Transverse colon (tissue), 4 donors: ENCODE results near the gene PRRX2. TPM values are rescaled to one million over a fixed set of nuclear protein-coding genes. Genes with fewer than 3 reads are reported as not detected.

ENCODE experiments used
- DNase-seq: peaks from one replicate; pipeline ENCODE4 v3.0.0-alpha.2; 2019
- H3K27ac ChIP-seq, 4 donors: fragments of 200-600 bp; sonication (generic); 2 replicates each; pipeline ENCODE4 v1.5.1; 2016 to 2018; ENCODE audit warnings: inconsistent platforms in 4 of 4
- H3K27me3 ChIP-seq: fragments of 200-600 bp; sonication (generic); 2 replicates; pipeline ENCODE4 v1.5.1; 2017; ENCODE audit warnings: inconsistent platforms
- H3K36me3 ChIP-seq, 4 donors: fragments of 200-600 bp; sonication (generic); 2 replicates each; pipeline ENCODE4 v1.5.1; 2017 to 2019; ENCODE audit warnings: inconsistent platforms in 4 of 4
- H3K4me1 ChIP-seq, 4 donors: fragments of 200-600 bp; sonication (generic); 2 replicates each; pipeline ENCODE4 v1.5.1; 2017 to 2020; ENCODE audit warnings: inconsistent platforms in 4 of 4
- H3K4me3 ChIP-seq, 4 donors: fragments of 200-600 bp; sonication (generic); 1 replicate in 1 of 4; 2 replicates in 3 of 4; pipeline versions ENCODE4 v1.5.1 to v1.6.1; 2017 to 2019; ENCODE audit warnings: inconsistent platforms in 4 of 4
- H3K9me3 ChIP-seq, 2 donors: fragments of 200-600 bp; sonication (generic); 2 replicates each; pipeline ENCODE4 v1.5.1; 2017 to 2019; ENCODE audit warnings: inconsistent platforms in 2 of 2
- EP300 ChIP-seq: sonication (generic); formaldehyde crosslinking; IDR thresholded peaks from one replicate; pipeline ENCODE4 v1.6.1; 2017; ENCODE audit warnings: antibody characterized with exemption, low read depth
- POLR2A ChIP-seq: fragments of 450-650 bp; IDR thresholded peaks from one replicate; pipeline ENCODE4 v1.6.1; 2016; ENCODE audit warnings: antibody characterized with exemption, mild to moderate bottlenecking, moderate library complexity
- POLR2AphosphoS5 ChIP-seq, 3 donors: sonication (generic); formaldehyde crosslinking; IDR thresholded peaks; one replicate each; pipeline ENCODE4 v1.6.1; 2016; ENCODE audit warnings: antibody characterized with exemption in 3 of 3
- WGBS, 2 donors: methylation state at CpG; one replicate each; pipeline ENCODE4 v1.1.5; 2018; ENCODE audit warnings: low coverage in 1 of 2; 5-methylcytosine and 5-hydroxymethylcytosine counted together
- in situ Hi-C, 4 donors: fragments of 200-750 bp; cut with MboI; loops; one replicate each; pipeline versions ENCODE4 v1.15.0 to v1.15.1; 2017; ENCODE audit warnings: low sequenced_read_pairs in 3 of 4, low pct_ligation_motif_present in 1 of 4, low pct_unique_long_range_greater_than_20kb in 1 of 4
- intact Hi-C: fragments of 100-400 bp; cut with DNase I; formaldehyde crosslinking; loops from one replicate; pipeline ENCODE4 v1.15.1; 2023; ENCODE audit warnings: low total_unique reads
- total RNA-seq, 4 donors: library from RNA; depleted of rRNA; stranded (reverse); fragments of >200 nt; gene quantifications; one replicate each; pipeline ENCODE4 v1.1.0, GENCODE V29; 2016
- TF ChIP-seq, protein P1 (sequence below), 5 experiments: fragments of 200-600 bp in 3 of 5; fragments of 450-650 bp in 2 of 5; sonication (generic) in 3 of 5; IDR thresholded peaks; 1 replicate in 2 of 5; 2 replicates in 3 of 5; pipeline ENCODE4 v1.5.1; 2016 to 2017; ENCODE audit warnings: antibody characterized with exemption in 5 of 5, inconsistent platforms in 3 of 5, mild to moderate bottlenecking in 2 of 5, moderate library complexity in 1 of 5

The PRRX2 gene
- total RNA-seq, 4 donors from 2014 or later, result 0.41 TPM; not detected in 3

DNA sequence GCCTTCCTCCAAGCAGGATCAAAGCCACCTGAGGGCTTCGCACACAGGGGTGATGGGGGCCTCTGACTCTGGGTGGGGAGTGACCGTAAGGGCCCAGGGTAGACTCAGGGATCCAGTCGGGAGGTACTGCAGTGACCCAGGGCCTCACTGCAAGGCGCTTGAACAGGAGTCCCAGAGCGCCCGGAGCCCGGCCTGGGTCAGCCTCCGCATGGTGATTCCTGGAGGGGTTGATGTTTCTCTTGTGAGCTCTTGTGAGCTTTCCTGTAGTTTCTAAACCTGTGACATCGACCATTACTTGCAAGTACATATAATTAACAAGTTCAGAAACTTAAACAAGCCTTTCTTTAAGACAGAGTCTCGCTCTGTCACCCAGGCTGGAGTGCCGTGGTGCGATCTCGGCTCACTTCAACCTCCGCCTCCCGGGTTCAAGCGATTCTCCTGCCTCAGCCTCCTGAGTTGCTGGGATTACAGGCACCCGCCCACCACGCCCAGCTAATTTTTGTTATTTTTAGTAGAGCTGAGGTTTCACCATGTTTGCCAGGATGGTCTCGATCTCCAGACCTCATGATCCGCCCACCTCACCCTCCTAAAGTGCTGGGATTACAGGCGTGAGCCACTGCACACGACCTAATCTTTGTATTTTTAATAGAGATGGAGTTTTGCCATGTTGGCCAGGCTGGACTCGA, 67.6 kb downstream of the PRRX2 start:
- Histone ChIP-seq H3K4me1 (peaks cover 0 to 8% (median 4%) of the 10 kb centered on the region in 4 donors), H3K27ac (no peak overlapping the region), H3K4me3 (no peak overlapping the region), H3K36me3 (no peaks in the 10 kb centered on the region), H3K27me3 (peaks cover 22% of the 10 kb centered on the region), H3K9me3 (no peaks in the 10 kb centered on the region)
- DNase-seq, result no peak
- WGBS, 2 donors, result 77 to 82% methylated on average over 12 to 22 of the region's 23 CpGs
- in situ Hi-C loops (loop anchor here in 2 of 4 donors (5.0 to 10.0 kb wide), 2 partner anchors 49 to 52 kb away; no protein-coding TSS in a partner anchor), intact Hi-C loops (no loop called here)
- TF ChIP-seq POLR2A, result no peak
- TF ChIP-seq, protein P1, sequence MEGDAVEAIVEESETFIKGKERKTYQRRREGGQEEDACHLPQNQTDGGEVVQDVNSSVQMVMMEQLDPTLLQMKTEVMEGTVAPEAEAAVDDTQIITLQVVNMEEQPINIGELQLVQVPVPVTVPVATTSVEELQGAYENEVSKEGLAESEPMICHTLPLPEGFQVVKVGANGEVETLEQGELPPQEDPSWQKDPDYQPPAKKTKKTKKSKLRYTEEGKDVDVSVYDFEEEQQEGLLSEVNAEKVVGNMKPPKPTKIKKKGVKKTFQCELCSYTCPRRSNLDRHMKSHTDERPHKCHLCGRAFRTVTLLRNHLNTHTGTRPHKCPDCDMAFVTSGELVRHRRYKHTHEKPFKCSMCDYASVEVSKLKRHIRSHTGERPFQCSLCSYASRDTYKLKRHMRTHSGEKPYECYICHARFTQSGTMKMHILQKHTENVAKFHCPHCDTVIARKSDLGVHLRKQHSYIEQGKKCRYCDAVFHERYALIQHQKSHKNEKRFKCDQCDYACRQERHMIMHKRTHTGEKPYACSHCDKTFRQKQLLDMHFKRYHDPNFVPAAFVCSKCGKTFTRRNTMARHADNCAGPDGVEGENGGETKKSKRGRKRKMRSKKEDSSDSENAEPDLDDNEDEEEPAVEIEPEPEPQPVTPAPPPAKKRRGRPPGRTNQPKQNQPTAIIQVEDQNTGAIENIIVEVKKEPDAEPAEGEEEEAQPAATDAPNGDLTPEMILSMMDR (IDR thresholded peaks at IDR 0.05), result no peak

DNA sequence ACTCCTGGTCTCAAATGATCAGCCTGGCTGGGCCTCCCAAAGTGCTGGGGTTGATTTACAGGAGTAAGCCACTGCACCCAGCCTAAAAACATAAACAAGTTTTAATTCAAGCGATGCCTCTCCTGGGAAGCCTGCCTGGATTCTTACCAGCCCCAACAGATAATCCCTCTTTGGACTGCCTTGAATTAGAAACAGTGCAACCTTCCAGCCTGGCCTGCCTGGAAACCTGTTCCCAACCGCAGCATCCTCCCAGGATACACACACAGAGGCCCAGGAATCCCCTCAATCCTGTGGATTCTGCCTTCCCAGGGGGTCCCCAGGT, 68.1 kb downstream of the PRRX2 start:
- 83% methylated on average over 2 of the region's 2 CpGs; no CpG with 5 or more reads in 1 of the 2 donors for WGBS, 2 donors
- Histone ChIP-seq H3K4me1 (peaks cover 0 to 9% (median 6%) of the 10 kb centered on the region in 4 donors), H3K36me3 (no peaks in the 10 kb centered on the region), H3K9me3 (no peaks in the 10 kb centered on the region), H3K27ac (no peak overlapping the region), H3K4me3 (no peak overlapping the region), H3K27me3 (peaks cover 21% of the 10 kb centered on the region)
- intact Hi-C loops (no loop called here), in situ Hi-C loops (loop anchor here in 2 of 4 donors (5.0 to 10.0 kb wide), 2 partner anchors 49 to 51 kb away; no protein-coding TSS in a partner anchor)
- DNase-seq, result no peak
- TF ChIP-seq EP300 (no peak), POLR2AphosphoS5 (IDR thresholded peaks at IDR 0.05) (no peak), POLR2A (no peak)
- TF ChIP-seq, protein P1 (IDR thresholded peaks at IDR 0.05), result no peak

DNA sequence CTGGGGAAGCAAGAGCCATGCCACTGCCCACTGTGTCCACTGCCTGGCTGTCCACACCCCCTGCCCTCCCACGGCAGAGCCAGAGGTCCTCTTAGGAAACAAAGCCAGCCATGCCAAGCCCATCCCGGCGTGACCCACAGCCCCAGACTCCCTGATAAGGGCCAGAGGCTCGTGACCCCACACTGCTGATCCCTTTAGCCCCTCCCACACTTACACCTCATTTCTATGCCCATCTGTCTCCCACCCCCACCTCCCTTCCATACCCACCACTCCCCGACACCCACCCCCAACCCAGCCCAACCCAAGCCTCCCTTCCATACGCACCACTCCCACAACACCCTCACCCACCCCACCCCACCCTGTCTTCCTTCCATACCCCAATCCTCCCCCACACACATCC, 70.1 kb downstream of the PRRX2 start:
- DNase-seq, result no peak
- Histone ChIP-seq H3K27ac (no peak overlapping the region), H3K9me3 (no peaks in the 10 kb centered on the region), H3K36me3 (no peaks in the 10 kb centered on the region), H3K4me3 (no peak overlapping the region), H3K27me3 (peaks cover 11% of the 10 kb centered on the region), H3K4me1 (peaks cover 0 to 9% (median 6%) of the 10 kb centered on the region in 4 donors)
- WGBS, 2 donors, result 53% methylated on average over 6 of the region's 6 CpGs; no CpG with 5 or more reads in 1 of the 2 donors
- TF ChIP-seq POLR2AphosphoS5 (IDR thresholded peaks at IDR 0.05), result no peak
- no peak for TF ChIP-seq EP300
- TF ChIP-seq POLR2A, result no peak
- TF ChIP-seq, protein P1 (IDR thresholded peaks at IDR 0.05), result no peak
- intact Hi-C loops, result no loop called here
- in situ Hi-C loops, result loop anchor here in 2 of 4 donors (5.0 to 10.0 kb wide), 2 partner anchors 47 to 49 kb away; no protein-coding TSS in a partner anchor

DNA sequence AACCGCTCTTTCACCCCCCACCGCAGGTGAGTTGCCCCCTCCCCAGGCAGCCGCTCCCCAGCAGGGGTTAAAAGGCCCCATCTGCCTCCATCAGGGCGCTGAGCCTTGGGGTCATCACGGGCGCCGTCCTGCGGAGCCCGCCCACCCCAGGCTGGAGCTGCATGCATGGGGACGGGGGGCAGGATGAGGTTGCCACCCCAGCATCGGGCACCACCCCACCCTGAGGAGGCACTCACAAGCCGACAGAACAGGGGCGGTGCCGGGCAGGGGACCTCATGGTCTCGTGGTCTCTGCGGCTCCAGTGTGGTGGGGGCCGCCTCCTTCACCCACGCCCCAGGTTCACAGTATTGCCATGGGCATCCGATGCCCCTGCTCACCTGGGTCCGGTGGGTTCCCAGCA, 70.9 kb downstream of the PRRX2 start:
- no peak for TF ChIP-seq POLR2A
- TF ChIP-seq, protein P1 (IDR thresholded peaks at IDR 0.05), result no peak
- no peak for TF ChIP-seq POLR2AphosphoS5 (IDR thresholded peaks at IDR 0.05)
- no peak for TF ChIP-seq EP300
- 53% methylated on average over 16 of the region's 20 CpGs; no CpG with 5 or more reads in 1 of the 2 donors for WGBS, 2 donors
- H3K4me3 ChIP-seq, result no peak overlapping the region
- no peaks in the 10 kb centered on the region for H3K36me3 ChIP-seq
- no peak overlapping the region for H3K27ac ChIP-seq
- peaks cover 8% of the 10 kb centered on the region for H3K27me3 ChIP-seq
- H3K4me1 ChIP-seq, result peaks cover 0 to 9% (median 6%) of the 10 kb centered on the region in 4 donors
- in situ Hi-C loops, result loop anchor here in 2 of 4 donors (5.0 to 10.0 kb wide), 2 partner anchors 46 to 48 kb away; no protein-coding TSS in a partner anchor
- DNase-seq, result no peak
- intact Hi-C loops, result no loop called here
- H3K9me3 ChIP-seq, result no peaks in the 10 kb centered on the region
